ENCODE results near the gene SLC25A30.
"Not testable (repeated sequence)": the region's sequence is repeated elsewhere in the genome, so short reads cannot be mapped to it uniquely, and the experiment has no call there.

SLC25A30 gene

GRCh38 chr13:45432737-45433380 is 14.7 kb upstream of the SLC25A30 start:
- no peak for DNase-seq (ENCODE audit: low read depth)

GRCh38 chr13:45426056-45426841 is 8.1 kb upstream of the SLC25A30 start:
- not testable (repeated sequence) for DNase-seq (ENCODE audit: low read depth)

GRCh38 chr13:45422731-45423292 is 4.6 kb upstream of the SLC25A30 start:
- DNase-seq (ENCODE audit: low read depth): no peak

- DNase-seq (ENCODE audit: low read depth): no peak
These were observed 1.8 kb upstream of the SLC25A30 start for GRCh38 chr13:45419945-45420344.

- DNase-seq (ENCODE audit: low read depth): not testable (repeated sequence)
These were observed 1.2 kb upstream of the SLC25A30 start for GRCh38 chr13:45419389-45419788.

GRCh38 chr13:45416516-45417128 is 1.6 kb downstream of the SLC25A30 start:
- DNase-seq (ENCODE audit: low read depth): no peak

- DNase-seq (ENCODE audit: low read depth): no peak
These were observed 3.1 kb downstream of the SLC25A30 start for GRCh38 chr13:45415112-45415511.

GRCh38 chr13:45413826-45414307 is 4.3 kb downstream of the SLC25A30 start:
- DNase-seq (ENCODE audit: low read depth): no peak

- no peak for DNase-seq (ENCODE audit: low read depth)
These were observed 5.7 kb downstream of the SLC25A30 start for GRCh38 chr13:45412274-45413049.

GRCh38 chr13:45411631-45412030 is 6.5 kb downstream of the SLC25A30 start:
- no peak for DNase-seq (ENCODE audit: low read depth)

- no peak for DNase-seq (ENCODE audit: low read depth)
These were observed 7.0 kb downstream of the SLC25A30 start for GRCh38 chr13:45411221-45411620.

- no peak for DNase-seq (ENCODE audit: low read depth)
These were observed 7.7 kb downstream of the SLC25A30 start for GRCh38 chr13:45410466-45410865.

- DNase-seq (ENCODE audit: low read depth): no peak
These were observed 8.2 kb downstream of the SLC25A30 start for GRCh38 chr13:45410001-45410400.

GRCh38 chr13:45406421-45406820 is 11.8 kb downstream of the SLC25A30 start:
- DNase-seq (ENCODE audit: low read depth): no peak

GRCh38 chr13:45403081-45403480 is 15.1 kb downstream of the SLC25A30 start:
- DNase-seq (ENCODE audit: low read depth): no peak

GRCh38 chr13:45402641-45403040 is 15.5 kb downstream of the SLC25A30 start:
- no peak for DNase-seq (ENCODE audit: low read depth)

- DNase-seq (ENCODE audit: low read depth): no peak
These were observed 16.9 kb downstream of the SLC25A30 start for GRCh38 chr13:45401314-45401713.

- no peak for DNase-seq (ENCODE audit: low read depth)
These were observed 19.3 kb downstream of the SLC25A30 start for GRCh38 chr13:45398877-45399276.

GRCh38 chr13:45396533-45397095 is 21.6 kb downstream of the SLC25A30 start:
- no peak for DNase-seq (ENCODE audit: low read depth)

- no peak for DNase-seq (ENCODE audit: low read depth)
These were observed 24.1 kb downstream of the SLC25A30 start for GRCh38 chr13:45393941-45394570.

GRCh38 chr13:45392811-45393210 is 25.4 kb downstream of the SLC25A30 start:
- no peak for DNase-seq (ENCODE audit: low read depth)
